NCI-H187 treated with DMSO at 0.1 percent for 48 hours (cell line): ENCODE data around the gene MUC16.

Experiments
- DNase-seq: peaks from one replicate; lab custom pipeline; 2025; lab: John Stamatoyannopoulos, UW

MUC16 gene

DNA sequence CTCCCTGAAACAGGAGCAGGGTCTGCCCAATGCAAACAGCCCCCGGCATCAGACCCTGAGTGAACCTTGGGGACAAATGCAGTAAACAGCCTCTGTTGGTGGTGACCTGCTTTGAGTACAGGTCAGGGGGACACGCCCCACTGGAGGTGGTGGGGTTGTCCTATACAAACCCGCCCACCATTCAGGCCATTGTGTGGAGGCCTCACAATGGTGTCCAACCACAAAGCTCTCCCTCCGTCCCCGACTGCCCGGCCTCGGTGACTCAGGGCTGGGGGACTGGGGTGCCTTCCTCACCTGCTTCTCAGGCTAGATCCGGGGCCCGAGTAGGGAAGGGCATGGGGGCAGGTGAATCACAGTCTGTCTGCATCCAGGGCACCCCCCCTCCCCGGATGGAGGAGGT lies 1.5 kb downstream of the MUC16 start:
- DNase-seq: no peak

- no peak for DNase-seq
Measured at GRCh38 chr19:9000933-9001332, 9.3 kb downstream of the MUC16 start.

- DNase-seq: no peak
Measured at GRCh38 chr19:8988204-8988603, 22.0 kb downstream of the MUC16 start.

GRCh38 chr19:8986296-8986695 lies 23.9 kb downstream of the MUC16 start:
- no peak for DNase-seq

GRCh38 chr19:8973501-8974091 lies 36.6 kb downstream of the MUC16 start:
- DNase-seq: no peak

DNA sequence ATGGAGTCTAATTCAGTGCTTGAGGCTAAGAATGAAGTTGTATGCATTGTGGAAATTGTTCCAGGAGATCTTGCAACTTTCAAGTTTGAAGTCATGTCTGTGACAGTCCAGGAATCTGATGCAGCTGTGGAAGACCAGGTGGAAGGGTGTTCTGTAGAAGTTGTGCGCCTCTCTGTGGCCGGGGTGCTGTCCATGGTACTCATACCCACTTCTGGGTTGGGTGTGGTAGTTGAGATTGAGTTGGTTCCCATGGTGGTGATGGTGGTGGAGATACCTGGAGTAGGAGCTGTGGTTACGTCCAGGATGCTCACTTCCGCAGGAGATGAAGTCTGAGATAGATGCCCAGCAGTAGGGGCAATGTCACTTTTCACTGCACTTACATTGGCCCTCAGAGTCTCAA lies 44.3 kb downstream of the MUC16 start:
- no peak for DNase-seq
